VCaP (cell line): ENCODE results near the gene CDK5R1.
A peak's percentile ranks its signal among the peaks of the same experiment; 100 is the strongest.

Experiments used
- H3K27ac ChIP-seq: fragments of 450-650 bp; 2 replicates; pipeline ENCODE4 v1.5.1; 2017
- CTCF ChIP-seq: fragments of 450-650 bp; conservative IDR thresholded peaks from 2 replicates; pipeline ENCODE4 v1.5.1; 2017; ENCODE audit warnings: mild to moderate bottlenecking, moderate library complexity

Gene CDK5R1

DNA sequence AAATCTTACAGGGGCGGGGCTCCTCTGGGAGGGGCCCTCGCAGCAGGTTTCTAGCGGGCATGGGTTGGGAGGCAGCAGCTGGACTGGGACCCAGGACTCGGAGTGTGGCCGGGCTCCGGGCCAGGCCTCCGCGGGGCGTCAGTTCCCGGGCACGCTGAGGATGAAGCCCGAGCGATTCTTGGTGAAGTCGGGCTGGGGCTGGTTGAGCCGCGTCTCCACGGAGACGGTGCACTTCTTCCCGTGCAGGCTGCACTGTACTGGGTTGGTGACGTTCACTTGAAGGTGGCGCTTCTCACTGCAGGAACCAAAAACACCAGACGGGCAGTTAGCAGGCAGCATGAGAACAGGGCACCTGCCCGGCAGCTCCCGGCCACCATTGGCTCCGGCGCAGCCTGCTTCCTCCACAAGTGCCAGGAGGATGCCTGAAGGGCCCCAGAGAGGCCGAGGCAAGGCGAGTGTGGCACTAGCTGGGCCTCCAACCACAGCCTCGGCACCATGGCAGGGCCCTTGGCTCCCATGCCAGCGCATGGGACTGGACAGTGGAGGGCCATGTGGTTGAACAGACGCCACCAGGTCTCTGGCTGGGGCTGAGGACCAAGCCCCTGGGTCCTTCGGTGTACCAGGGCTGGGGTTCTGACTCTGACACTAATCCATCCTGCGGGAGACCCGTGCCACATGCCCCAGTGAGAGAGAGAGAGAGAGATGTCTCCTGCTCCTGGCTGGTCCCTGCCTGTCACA is 8.0 kb downstream of the CDK5R1 start:
- TF ChIP-seq CTCF, result no peak

DNA sequence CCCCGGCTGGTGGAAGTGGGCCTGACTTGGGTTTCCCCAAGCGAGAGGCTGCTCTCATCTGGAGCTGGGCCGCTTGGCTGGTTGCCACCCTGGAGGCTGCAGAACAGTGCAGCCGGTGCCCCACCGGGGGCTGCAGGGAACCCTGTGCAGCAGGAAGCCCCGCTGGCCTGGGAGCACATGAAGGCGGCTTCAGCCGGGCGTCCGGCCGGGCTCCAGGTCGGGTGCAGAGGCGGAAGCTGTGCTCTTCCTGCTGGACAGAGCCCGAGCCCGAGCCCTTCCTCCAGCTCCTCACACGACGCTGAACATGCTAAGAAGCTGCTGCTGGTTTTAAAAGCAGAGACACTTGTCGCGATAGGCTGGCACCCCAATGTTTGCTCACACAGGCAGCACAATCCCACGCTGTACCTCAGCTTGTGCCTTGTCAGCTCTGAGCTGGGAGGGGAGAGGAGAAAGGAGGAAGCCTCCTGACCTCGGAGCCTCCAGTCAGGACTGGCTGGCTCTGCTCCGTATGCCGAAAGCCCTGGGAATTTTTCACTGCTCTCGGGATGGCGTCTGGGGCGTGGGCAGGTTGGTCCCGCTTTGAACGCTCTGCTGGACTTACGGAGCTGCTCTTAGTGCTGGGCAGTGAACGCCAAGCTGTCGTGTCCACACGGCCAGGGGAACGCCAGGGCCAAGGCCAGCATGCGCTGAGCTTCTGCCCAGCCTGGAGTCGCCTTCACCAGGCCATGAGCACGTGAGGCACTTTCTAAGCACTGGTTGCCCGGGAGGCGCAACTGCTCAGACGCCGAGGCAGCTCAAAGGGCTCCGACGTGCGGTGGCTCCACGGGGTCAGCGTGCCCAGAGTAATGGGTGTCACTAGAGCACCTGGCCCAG is 8.8 kb downstream of the CDK5R1 start:
- no peak overlapping the region for H3K27ac ChIP-seq
- no peak for TF ChIP-seq CTCF

More for the DNA sequence above, 8.0 kb downstream of the CDK5R1 start:
- no peak overlapping the region for H3K27ac ChIP-seq

GRCh38 chr17:32496395-32497073 is 9.7 kb downstream of the CDK5R1 start:
- no peak for TF ChIP-seq CTCF
- no peak overlapping the region for H3K27ac ChIP-seq

DNA sequence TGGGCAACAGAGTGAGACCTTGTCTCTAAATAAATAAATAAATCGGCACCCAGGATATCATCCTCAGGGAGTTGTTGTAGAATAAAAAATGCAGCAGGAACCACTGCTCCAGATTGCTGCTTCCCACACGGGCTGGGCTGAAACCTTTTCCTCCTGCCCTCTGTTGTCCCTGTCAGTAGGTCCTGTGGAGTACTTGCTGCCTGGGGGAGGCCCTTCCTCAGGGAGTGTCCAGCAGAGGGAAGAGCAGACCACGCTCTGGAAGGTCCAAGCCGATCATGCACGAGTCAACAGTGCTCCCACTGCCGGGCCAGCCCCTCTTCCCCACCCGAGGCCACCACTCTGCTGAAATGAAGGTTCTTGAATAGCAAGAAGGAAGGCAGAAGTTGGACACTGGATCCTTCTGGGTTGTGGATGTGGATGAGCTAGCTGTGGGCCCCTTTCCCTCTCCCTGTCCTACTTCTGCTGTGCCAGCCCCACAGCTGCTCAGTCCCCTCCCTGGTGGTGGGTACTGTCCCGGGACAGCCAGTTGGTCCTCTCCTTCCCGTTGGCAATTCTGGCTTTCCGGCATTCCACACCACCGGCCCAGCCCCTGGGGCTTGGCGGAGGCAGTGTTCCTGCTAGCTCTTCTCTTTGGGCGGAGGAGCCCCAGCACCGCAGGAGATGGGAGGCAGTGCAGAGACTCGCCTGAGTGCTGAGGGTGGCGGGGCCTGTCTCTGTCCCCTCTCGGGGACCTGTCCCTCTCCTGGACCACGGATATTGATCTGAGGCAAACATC is 10.8 kb downstream of the CDK5R1 start:
- no peak overlapping the region for H3K27ac ChIP-seq

GRCh38 chr17:32498391-32498790 is 11.6 kb downstream of the CDK5R1 start:
- H3K27ac ChIP-seq, result no peak overlapping the region
- TF ChIP-seq CTCF, result no peak

More for the DNA sequence above, 10.8 kb downstream of the CDK5R1 start:
- 0 out of 2 replicates have a peak, but pooled peaks have one; percentile 14 for TF ChIP-seq CTCF

- no peak overlapping the region for H3K27ac ChIP-seq
Measured at GRCh38 chr17:32502013-32502412, 15.2 kb downstream of the CDK5R1 start.

More at GRCh38 chr17:32502013-32502412, 15.2 kb downstream of the CDK5R1 start:
- no peak for TF ChIP-seq CTCF
